HG03575 (cell line): ENCODE measurements around the gene NTM.
"Not testable (repeated sequence)": the region's sequence is repeated elsewhere in the genome, so short reads cannot be mapped to it uniquely, and the experiment has no call there.

Experiments used
- ATAC-seq: cut with Tn5 transposase; IDR thresholded peaks from one replicate; pipeline ENCODE4 v1.9.1; 2021; ENCODE audit not compliant: unreplicated experiment, insufficient number of reproducible peaks, low FRiP score; ENCODE audit errors: extremely low read depth

The NTM gene

DNA sequence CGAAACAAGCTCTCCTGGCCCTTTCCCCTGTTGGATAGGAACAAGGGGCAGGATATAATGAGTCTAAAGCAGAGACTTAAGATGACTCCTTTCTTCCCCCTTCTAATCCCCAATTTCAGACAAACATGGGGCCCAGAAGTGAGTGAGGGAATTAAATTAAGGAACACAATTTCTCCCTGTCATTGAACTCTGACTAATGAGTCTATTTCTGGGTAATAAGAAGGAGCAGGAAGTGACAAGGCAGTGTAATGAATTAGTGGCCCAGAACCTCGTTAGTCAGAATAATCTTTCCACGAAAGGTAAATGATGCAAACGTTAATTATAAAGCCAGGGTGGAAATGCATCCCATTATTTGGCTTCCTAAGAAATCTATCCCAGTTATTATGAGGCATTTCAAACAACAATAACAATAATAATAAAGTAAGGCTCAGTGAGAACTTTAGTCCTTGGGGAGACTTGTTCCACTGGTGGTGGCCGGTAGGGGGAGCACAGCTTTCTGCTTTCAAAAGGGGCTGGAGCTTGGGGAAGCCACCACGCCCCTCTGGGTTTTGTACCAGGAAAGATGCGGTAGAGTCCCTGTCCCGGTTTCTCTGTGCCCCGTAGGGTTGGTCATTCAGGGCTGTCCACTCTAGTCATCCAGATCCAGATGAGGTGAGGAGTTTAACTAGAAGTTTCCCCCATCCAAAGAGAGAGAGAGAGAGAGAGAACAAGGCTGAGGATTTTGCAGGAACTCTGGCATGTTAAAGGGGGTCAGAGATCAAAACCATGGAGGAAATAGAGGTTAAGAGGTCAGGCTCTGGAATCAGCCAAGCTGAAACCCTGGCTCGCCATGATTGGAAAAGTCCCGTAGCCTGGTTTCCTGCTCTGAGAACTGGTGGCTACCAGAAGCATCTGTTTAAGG, 298.3 kb downstream of the NTM start:
- ATAC-seq, result no peak

DNA sequence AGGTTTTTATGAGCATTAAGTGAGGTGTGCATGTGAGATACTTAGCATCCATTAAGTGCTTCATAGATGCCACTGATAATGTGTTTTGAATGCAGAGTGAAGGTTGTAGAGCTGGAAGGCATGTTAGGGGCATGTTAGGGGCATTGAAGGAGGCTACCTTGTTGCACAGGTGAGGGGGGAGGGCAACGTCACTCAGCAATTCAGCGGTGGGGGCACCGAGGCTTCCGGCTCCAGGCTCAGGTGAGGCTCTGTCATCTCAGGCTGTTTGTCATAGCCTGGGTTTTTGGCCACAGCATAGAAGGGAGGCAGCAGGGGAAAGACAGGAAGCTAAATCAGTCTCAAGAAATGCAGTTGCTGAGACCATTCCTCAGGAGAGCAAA, 299.0 kb downstream of the NTM start:
- ATAC-seq, result no peak

DNA sequence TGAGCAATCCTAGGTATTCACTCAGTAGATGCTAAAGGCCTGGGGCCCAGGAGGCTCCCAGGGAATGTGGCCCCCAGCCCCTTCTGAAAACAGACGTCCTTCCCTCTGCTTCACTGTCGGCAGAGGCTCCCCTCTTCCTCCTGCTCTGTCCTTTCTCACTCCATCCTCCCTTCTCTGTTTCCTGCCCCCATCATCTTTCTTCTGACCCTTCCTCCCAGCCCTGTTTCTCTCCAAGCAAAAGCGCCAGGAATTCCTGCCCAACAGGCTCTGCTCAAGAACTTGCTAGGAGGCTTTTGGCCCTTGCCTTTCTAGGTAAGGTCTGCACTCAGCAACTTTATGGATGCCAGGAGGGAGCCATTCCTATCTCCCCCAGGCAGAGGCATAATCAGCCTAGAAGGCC, 300.5 kb downstream of the NTM start:
- no peak for ATAC-seq

DNA sequence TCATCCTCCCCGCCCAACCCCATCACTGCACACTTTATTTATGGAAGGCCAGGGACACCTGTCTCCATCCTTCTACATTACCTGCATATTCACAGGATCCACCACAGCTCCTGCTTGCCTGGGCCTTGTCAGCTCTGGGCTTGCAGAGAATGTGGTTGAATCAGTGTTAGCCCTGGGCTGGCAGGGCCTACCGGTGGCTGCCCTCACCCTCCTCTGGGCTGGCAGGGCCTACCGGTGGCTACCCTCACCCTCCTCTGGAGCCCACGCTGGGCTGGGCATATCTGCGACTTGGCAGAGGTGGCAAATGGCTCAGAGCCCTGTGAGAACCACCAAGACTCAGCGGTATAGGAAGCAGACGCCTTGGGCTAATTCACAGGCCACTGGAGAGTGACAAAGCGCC, 300.9 kb downstream of the NTM start:
- ATAC-seq, result no peak

DNA sequence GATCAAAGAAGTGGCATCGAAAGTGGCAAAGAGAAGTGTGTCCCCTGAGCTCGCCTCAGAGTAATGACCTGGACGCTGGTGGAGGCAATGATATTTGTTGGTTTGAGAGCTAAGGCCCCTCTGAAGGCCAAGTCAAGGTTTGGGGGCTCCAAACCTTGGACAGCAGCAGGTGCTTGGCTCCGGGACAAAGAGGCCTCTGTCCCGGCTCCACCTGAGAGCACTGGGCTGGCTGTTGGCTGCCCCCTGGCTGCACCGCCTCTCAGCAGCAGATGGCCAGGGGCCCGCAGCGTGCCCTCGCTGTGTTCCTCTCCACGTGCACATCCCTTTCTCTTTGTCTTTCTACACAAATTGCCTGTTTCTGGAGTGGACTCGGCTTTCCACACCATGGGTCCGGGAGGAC, 301.3 kb downstream of the NTM start:
- ATAC-seq, result no peak

DNA sequence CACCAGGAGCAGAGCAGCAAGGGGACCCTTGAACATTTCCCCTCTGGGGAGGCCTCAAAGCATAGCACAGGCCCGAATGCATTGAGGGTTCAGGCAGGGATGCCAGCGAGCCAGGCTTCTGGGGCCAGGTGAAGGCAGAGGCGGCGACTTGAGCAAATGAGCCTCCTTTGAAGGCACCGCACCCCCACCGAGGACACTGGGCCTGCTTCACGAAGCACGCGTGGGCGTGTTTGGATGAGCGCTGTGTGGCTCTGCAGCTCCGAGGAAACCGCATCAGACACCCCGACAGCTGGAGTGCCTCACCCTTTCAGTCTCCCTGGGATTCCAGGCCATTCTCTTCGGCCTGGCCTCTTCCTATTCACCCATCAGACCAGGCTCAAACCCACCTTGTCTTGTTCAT, 301.8 kb downstream of the NTM start:
- no peak for ATAC-seq

DNA sequence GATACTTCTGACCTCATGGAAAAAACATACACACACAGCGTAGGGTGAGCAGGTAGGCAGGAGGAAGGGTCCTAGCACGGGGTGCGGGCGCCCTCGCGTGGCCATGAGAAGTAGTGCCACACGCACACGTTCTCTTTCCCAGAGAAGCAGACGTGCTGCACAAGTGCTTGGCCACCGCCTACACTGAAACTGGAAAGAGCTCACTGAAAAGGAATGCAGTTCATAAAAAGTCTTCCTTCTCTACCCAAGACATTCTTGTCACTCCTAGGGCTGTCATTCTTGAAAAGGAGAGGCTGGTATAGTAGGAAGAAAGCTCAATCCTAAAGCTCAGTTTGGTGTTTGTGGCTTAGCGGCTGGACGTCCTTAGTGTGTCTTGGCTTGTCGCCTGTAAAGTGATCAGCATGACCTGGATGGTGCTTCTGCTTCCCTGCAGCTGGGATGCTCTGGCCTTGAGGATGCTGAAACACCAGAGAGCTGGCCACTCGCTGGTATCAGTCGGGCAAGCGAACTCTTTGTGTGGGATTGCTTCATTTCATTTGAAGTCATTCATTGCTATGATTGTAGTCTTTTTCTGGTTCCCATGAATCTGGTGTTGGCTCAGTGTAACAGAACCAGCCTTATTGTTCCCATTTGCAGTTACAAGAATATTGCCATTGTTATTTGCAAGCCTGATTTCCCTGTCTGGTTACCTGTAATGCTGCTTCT, 303.8 kb downstream of the NTM start:
- peak; percentile 78 for ATAC-seq

DNA sequence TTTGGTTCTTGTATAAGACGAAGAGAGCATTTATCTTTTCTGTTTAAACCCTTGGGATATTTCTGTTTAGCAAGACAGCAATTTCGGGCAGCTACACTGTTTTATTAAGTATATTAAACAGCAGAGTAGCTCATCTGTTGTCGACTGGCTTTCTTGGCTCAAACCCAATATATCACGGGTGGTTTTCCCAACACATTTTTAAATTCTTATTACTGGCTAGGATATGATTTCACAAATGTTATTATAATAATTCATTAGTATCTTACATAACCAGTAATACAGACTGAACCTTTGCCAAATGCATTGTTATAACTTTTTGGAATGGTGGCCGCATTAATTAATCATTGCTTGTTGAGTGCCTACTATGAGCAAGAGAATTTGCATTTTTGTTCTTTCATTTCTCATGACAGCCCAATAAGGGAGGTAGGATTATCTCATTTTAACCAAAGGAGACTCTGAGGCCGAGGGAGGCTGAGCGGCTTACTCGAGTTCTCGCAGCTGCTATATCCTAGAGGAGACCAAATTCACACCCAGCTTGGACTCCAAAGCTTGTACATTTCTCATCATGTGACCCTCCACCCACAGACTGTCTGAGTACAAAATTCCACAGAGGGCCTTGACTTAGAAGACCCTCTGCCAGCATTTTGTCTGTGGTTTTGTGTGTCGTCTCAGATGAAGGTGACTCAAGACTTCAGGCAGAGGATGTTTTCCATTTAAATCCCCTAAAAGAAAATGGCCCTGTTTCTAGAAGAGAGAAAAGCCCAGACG, 304.9 kb downstream of the NTM start:
- ATAC-seq, result no peak

DNA sequence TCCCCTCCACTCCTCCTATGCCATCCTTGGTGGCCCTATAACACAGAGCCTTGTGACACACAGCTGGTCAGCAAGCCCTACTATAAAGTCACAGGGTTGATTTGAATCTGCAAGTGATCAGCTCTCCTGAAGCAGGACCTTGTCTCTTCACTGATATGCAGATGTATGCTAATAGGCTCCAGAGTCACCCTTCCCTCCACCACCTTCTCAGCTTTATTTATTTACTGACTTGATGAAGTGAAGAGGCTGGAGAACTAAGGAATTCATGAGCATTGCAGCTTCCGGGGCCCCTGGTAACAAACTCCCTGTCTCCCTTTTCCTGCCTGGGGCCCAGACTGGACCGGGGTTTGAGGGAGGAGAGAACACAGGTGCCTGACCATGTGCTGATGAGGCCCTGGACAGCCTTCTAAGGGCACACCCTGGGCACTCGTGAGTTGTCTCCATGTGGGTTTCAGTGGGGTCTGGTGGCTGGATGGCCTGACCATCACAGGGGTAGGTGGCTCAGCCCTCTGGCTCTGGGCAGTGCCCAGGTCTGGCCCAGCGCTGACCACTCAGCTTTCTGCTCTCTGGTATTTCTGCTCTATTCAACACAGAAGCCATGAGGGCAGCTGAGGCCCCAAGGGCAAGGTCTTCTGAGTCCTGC, 307.5 kb downstream of the NTM start:
- no peak for ATAC-seq

DNA sequence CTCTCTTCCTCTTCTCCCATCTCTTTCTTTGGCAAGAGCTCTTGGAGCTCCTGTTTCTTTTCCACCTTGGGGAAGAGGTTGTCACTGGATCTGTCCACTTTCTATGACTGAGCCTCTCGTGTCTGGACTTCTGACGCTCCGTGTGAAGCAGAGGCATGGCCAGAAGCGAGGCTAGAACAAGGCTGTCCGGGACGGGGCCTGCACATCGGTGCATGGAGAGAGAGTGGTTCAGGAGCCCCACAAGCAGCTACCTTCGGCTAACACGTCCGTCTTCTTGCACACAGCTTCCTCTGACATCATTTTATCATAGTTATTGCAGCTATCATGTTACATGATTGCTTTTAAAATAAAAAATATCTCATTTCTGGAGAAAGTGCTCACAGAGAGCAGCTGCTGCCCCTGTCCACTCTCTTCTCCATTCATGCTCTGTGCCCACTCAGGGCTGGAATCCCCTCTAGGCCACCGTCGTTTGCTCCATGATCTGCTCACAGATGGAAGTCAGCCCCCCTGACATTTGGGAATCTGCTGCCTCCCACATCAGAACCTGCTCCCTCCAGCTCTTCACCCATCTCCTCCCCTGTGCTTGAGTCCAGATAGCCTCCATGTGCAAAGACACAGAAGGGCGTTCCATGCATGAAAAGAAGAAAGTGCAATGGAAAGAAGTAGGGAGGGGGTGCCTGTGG, 308.4 kb downstream of the NTM start:
- ATAC-seq, result no peak

DNA sequence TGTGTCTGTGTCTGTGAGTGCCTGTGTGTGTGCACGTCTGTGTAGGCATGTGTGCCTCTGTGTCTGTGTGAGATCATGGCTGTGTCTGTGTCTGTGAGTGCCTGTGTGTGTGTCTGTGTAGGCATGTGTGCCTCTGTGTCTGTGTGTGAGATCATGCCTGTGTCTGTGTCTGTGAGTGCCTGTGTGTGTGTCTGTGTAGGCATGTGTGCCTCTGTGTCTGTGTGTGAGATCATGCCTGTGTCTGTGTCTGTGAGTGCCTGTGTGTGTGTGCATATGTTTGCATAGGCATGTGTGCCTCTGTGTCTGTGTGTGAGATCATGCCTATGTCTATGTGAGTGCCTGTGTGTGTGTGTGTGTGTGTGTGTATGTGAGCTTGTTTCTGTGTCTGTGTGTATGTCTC, 310.0 kb downstream of the NTM start:
- ATAC-seq, result not testable (repeated sequence)

DNA sequence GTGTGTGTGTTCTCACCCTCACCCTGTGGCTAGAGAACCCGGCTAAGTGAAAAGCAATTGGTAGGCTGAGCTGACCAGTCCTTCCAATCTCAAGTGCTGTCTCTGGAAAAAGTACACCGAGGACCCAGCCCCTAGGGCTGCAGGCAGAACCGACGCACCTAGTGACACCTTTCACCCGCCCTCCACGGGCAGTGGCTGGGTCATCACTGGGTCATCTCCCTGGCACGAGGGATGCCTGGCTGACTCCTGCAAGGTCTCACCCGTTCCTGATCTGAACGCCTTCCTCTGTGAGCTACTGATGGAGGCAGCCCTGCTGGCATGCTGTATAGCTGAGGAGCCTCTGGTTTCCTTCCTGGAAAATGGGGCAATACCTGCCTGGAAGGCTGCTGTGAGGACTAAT, 311.5 kb downstream of the NTM start:
- ATAC-seq, result no peak

DNA sequence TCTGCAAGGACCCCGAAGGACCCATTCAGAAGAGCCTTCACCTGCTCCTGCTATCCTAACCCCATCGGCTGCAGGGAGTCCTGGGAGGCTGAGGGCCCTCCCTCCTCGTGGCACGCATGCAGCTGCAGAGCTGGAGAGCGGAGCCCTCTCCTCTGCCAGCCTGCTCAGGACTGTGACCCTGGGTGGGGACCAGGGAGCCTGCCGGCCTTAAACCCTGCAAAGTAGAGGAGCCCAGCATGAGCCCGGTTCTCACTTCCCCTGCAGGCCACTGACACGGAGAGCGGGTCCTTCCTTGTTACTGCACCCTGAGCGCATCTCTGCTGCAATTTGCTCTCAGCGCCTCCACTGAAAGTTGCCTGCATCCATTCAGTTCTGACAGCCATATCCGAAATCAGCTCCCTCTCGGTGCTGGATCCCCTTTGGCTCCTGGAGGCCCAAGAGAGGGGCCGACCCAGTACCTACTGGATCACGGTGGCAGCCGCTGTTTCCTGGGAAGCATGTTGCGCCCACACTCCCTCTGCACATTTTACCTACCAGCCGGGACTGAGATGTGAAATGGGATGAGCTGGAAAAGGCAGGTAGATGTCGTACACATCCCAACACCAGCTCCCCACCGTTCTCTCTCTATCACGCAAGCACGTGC, 312.1 kb downstream of the NTM start:
- ATAC-seq, result no peak

DNA sequence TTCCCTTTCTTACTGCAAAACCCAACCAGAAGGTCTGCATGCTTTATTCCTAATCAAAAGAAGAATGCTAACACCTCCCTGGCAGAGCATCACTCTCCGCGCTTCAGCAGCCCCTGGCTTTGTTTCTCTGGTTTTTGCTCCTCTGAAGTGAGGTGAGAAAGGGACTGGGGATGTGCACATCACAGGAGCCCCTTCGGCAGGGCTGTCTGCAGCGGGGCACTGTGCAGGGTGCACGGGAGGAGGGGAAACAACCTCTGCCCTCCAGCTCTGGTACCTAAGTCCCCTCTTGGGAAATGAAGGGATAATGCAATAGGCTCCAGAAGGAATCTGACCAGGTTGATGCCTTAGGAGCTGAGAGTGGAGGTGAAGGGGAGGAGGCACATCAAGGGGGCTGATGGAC, 312.7 kb downstream of the NTM start:
- no peak for ATAC-seq

DNA sequence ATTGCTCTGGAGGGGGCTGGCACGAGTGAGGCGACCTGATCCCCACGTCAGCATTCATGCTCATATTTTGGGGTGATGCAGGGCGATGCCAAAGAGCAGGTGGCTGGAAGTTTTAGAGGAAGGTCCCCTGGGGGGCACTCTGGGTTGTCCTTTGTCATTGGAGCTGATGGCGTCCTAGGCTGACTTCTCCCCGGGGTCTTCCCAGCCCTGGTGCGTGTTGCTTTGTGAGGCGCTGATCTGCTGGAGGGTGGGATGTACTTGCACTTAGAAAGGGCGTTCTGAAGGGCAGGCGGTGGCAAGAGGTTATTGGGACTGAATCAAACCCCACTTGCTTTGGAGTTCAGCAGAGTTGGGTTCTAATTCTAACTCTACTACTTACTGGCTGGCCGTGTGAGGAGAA, 313.3 kb downstream of the NTM start:
- no peak for ATAC-seq

DNA sequence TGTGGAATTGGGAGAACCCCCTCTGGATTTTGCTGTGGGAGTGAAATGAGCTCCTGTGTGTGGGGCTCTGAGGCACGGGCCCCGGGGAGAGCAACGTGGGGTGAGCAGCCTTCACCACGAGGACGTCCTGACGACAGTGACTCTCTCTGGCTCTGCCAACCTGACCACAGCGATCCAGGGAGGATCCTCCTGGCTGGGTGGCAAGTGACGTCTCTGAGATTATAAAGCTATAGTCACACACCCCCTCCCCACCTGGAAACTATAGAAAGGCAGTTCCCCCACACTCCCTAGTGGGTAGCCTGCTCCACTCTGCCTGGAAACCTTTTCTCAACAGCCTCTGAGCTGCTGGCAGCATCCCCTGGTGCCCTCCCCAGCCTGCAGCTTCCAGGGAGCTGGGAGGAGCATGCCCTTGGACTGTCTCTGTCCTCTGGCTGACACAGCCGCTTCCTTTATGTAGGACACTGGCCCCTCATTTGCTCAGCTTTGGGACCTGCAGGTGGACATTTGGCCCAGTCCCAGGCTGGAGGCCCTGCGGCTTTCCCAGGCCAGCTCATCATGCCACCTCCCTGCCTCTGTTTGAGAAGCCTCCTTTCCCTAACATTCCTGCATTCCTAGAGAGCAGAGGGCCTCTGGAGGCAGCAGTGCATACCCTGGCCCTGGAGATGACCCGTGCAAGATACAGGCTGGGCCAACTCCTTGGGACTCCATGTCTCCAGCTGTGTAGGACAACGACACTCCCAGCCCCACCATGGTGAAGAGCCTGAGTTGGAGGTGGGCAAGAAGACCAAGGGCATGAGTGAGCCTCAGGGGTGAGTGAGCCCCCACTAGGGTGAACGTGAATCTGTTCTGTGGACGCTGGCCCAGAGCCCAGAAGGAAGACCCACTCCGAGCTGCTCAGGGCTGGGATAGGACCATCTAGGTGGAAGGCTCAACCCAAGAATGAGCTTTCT, 314.0 kb downstream of the NTM start:
- no peak for ATAC-seq

DNA sequence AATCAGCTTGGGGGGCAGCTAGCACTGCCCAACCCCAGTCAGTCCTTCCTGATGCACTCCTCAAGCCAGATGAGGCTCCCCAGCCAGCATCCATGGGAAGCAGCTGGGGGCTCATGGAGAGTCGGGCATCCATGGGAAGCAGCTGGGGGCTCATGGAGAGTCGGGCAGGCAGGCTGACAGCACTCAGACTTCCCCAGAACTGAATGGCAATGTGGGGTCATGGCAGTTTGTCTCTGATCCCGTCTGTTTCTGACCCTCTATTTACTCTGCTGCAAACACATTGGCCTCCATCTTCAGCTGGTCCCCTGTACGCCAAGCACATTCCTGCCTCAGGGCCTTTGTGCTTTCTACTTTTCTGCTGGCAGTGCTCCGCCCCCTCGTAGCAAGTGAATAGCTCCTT, 314.8 kb downstream of the NTM start:
- no peak for ATAC-seq
